PC-9 (cell line): ENCODE data around the gene IER2. TPM values are rescaled to one million over a fixed set of nuclear protein-coding genes. Genes with fewer than 3 reads are reported as not detected.

Experiments used
- BruUV-seq: library from RNA; stranded (reverse); fragments of 400-500 nt; replicated peaks from 2 replicates; lab custom pipeline; 2021; lab: Mats Ljungman, UMichigan
- CTCF ChIA-PET: fragments of 300-600 bp; sonication (Branson Sonifier 250); formaldehyde crosslinking; loops from one replicate; lab custom pipeline; 2022; ENCODE audit warnings: antibody characterized with exemption; lab: Charles Lee
- POLR2A ChIA-PET: fragments of 300-600 bp; sonication (Branson Sonifier 250); formaldehyde crosslinking; loops from one replicate; lab custom pipeline; 2022; ENCODE audit warnings: antibody characterized with exemption; ENCODE audit not compliant: unreplicated experiment; lab: Charles Lee
- DNase-seq, 2 experiments: peaks; one replicate each; pipeline versions ENCODE4 v3.0.0 to v3.0.0-alpha.2; 2015 to 2022; ENCODE audit warnings: mixed read lengths in 1 of 2
- H2AFZ ChIP-seq: fragments of 200-600 bp; sonication (generic); 2 replicates; pipeline ENCODE4 v1.8.1; 2017; ENCODE audit warnings: antibody characterized with exemption
- H3F3A ChIP-seq: fragments of 200-600 bp; sonication (generic); 2 replicates; pipeline ENCODE4 v1.8.1; 2017; ENCODE audit warnings: antibody characterized with exemption, mild to moderate bottlenecking, low read depth; ENCODE audit not compliant: insufficient read depth
- H3K27ac ChIP-seq: fragments of 200-600 bp; sonication (generic); 2 replicates; pipeline ENCODE4 v1.6.1; 2016; ENCODE audit warnings: mixed run types
- H3K27me3 ChIP-seq: fragments of 200-600 bp; sonication (generic); 2 replicates; pipeline ENCODE4 v1.6.1; 2016; ENCODE audit warnings: low read depth, mixed run types; ENCODE audit not compliant: insufficient read depth
- H3K36me3 ChIP-seq: fragments of 200-600 bp; sonication (generic); 2 replicates; pipeline ENCODE4 v1.6.1; 2016; ENCODE audit warnings: low read depth, mixed run types
- H3K4me1 ChIP-seq: fragments of 200-600 bp; sonication (generic); replicated peaks from 2 replicates; pipeline ENCODE4 v1.6.1; 2016; ENCODE audit warnings: mixed run types; ENCODE audit not compliant: insufficient read depth
- H3K4me2 ChIP-seq: fragments of 200-600 bp; sonication (generic); 2 replicates; pipeline ENCODE4 v1.6.1; 2017; ENCODE audit warnings: mixed run types
- H3K4me3 ChIP-seq: fragments of 200-600 bp; sonication (generic); 2 replicates; pipeline ENCODE4 v1.6.1; 2016; ENCODE audit warnings: mixed run types
- H3K79me2 ChIP-seq: fragments of 200-600 bp; sonication (generic); 2 replicates; pipeline ENCODE4 v1.6.1; 2017; ENCODE audit warnings: low read depth, mixed run types
- H3K9me2 ChIP-seq: fragments of 200-600 bp; sonication (generic); 2 replicates; pipeline ENCODE4 v1.8.1; 2017; ENCODE audit warnings: mild to moderate bottlenecking; ENCODE audit not compliant: insufficient read depth
- H3K9me3 ChIP-seq: fragments of 200-600 bp; sonication (generic); 2 replicates; pipeline ENCODE4 v1.8.1; 2016; ENCODE audit warnings: low read depth; ENCODE audit not compliant: insufficient read depth
- H4K20me1 ChIP-seq: fragments of 200-600 bp; sonication (generic); 2 replicates; pipeline ENCODE4 v1.8.1; 2017; ENCODE audit not compliant: insufficient read depth
- EZH2 ChIP-seq: fragments of 200-600 bp; sonication (generic); IDR thresholded peaks from 2 replicates; pipeline ENCODE4 v1.8.0; 2017; ENCODE audit warnings: antibody characterized with exemption, low read depth
- intact Hi-C: fragments of 100-400 bp; cut with micrococcal nuclease; formaldehyde crosslinking; loops from one replicate; pipeline ENCODE4 v1.10.0; 2022; ENCODE audit not compliant: unreplicated experiment
- total RNA-seq: library from RNA; stranded (reverse); gene quantifications from 2 replicates; pipeline ENCODE4 v1.2.3, GENCODE V29; 2021
- TF ChIP-seq, protein P1 (sequence below): fragments of 200-600 bp; sonication (generic); conservative IDR thresholded peaks from 2 replicates; pipeline ENCODE4 v1.6.1; 2017; ENCODE audit warnings: mixed run types, antibody characterized with exemption, mild to moderate bottlenecking, moderate library complexity

IER2 gene
- total RNA-seq, 1 experiment from 2014 or later = 72.7 TPM

- Histone ChIP-seq H3K27ac (no peak overlapping the region), H3K9me3 (no peaks in the 10 kb centered on the region), H3F3A (peaks cover 25% of the 10 kb centered on the region; the same call in 1 of the 2 replicates), H3K36me3 (peaks cover 19% of the 10 kb centered on the region; the same call in 1 of the 2 replicates), H3K4me2 (no peak overlapping the region), H3K79me2 (peaks cover 33% of the 10 kb centered on the region), H2AFZ (no peak overlapping the region), H3K9me2 (no peaks in the 10 kb centered on the region), H3K27me3 (no peaks in the 10 kb centered on the region), H3K4me1 (peaks cover 10% of the 10 kb centered on the region), H3K4me3 (no peak overlapping the region), H4K20me1 (0 out of 2 replicates have a peak, but pooled peaks cover 4% of the 10 kb centered on the region)
- TF ChIP-seq, protein P1, sequence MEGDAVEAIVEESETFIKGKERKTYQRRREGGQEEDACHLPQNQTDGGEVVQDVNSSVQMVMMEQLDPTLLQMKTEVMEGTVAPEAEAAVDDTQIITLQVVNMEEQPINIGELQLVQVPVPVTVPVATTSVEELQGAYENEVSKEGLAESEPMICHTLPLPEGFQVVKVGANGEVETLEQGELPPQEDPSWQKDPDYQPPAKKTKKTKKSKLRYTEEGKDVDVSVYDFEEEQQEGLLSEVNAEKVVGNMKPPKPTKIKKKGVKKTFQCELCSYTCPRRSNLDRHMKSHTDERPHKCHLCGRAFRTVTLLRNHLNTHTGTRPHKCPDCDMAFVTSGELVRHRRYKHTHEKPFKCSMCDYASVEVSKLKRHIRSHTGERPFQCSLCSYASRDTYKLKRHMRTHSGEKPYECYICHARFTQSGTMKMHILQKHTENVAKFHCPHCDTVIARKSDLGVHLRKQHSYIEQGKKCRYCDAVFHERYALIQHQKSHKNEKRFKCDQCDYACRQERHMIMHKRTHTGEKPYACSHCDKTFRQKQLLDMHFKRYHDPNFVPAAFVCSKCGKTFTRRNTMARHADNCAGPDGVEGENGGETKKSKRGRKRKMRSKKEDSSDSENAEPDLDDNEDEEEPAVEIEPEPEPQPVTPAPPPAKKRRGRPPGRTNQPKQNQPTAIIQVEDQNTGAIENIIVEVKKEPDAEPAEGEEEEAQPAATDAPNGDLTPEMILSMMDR = no peak
- no peak for TF ChIP-seq EZH2
- ChIA-PET POLR2A (no interaction called here), CTCF (no interaction called here)
- DNase-seq = no peak
- no TSS peak for BruUV-seq
- intact Hi-C loops = loop anchor here (10.0 kb wide), 1 partner anchor 152 kb away; no protein-coding TSS in a partner anchor
Observed at GRCh38 chr19:13112555-13112954, 37.7 kb upstream of the IER2 start.

DNA sequence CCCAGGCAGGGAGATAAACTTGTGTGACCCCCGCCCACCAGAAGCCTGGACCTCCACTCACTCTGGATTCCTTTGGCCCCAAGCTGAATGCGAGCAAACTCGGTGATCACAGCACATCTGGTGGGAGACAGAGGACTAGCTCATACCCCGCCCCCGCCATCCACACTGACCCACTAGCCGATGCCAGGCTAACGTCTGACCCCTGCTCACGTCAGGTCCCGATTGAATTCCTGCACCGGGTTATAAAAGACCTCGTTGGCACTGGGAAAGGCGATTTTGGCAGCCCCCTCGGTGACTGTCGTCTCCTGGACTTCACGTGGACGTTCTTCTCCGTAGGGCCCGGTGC, 34.3 kb upstream of the IER2 start:
- CTCF ChIA-PET = interaction anchor here (0.6 kb wide), 1 partner anchor 55 kb away, joined by 4 read pairs; no protein-coding TSS in a partner anchor
- intact Hi-C loops = loop anchor here (10.0 kb wide), 1 partner anchor 149 kb away; no protein-coding TSS in a partner anchor

DNA sequence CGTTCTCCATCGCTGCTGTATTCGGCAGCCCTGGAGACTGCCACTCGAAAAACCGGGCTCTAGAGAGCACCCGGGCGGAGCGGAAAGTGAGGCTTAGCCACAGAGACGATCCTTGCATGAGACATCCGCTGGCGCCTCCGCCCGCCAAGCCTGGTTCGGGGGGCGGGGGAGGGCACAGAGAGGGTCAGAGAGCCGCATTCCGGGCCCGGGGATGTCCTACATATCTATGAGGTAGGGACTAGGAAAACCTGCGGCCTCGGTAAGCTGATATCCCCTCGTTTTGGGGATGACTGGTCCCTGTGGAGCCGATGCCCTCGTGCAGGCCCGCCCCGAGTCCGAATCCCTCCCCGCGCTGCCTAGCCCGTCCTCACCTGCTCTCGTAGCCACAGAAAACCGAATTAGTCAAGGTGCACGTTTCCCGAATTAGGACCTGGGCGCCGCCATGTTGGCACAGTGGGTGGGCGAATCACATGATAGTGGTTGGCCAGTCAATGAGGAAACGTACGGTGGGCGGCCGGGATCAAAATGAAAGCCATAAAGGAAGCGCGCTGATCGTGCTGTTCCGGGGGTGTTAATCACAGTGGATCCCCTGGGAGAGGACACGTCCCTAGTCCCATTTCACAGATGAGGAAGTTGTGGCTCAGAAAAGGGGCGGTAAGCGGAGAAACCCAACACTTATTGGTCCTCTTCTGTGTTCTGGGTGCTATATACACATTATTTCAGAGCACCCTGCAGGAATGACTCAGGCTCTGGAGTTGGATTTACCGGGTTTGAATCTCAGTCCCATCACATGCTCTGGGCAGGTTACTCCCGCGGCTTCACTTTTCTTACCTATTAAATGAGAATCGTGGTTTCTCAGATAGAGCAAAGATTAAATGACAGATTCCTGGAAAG, 33.7 kb upstream of the IER2 start, which contains the start of gene TRMT1:
TSS of gene TRMT1 (minus strand) at position 459 of the 894 bp plus-strand sequence. CDS start at position 118, 341 bp downstream.
- Histone ChIP-seq H3K9me2 (no peaks in the 10 kb centered on the region), H3K4me1 (peaks cover 29% of the 10 kb centered on the region), H3F3A (peaks cover 23% of the 10 kb centered on the region; the same call in 1 of the 2 replicates), H3K27me3 (no peaks in the 10 kb centered on the region), H2AFZ (peak within 1 kb of the TSS; percentile 76), H3K9me3 (no peaks in the 10 kb centered on the region), H4K20me1 (peaks cover 27% of the 10 kb centered on the region), H3K27ac (peak within 1 kb of the TSS; percentile 77), H3K4me3 (peak within 1 kb of the TSS; percentile 86), H3K36me3 (peaks cover 24% of the 10 kb centered on the region; the same call in 1 of the 2 replicates), H3K79me2 (peaks cover 69% of the 10 kb centered on the region), H3K4me2 (peak within 1 kb of the TSS; percentile 78)
- POLR2A ChIA-PET = no interaction called here
- intact Hi-C loops = loop anchor here (10.0 kb wide), 1 partner anchor 148 kb away; no protein-coding TSS in a partner anchor
- CTCF ChIA-PET = interaction anchor here (0.6 kb wide), 1 partner anchor 55 kb away, joined by 4 read pairs; no protein-coding TSS in a partner anchor
- DNase-seq = peak; percentile 88 to 90
- TF ChIP-seq, protein P1 = no peak
- no peak for TF ChIP-seq EZH2
- TSS peak; percentile 43 for BruUV-seq

More for the DNA sequence above, 34.3 kb upstream of the IER2 start:
- Histone ChIP-seq H3K9me3 (no peaks in the 10 kb centered on the region), H4K20me1 (peaks cover 20% of the 10 kb centered on the region), H3K9me2 (no peaks in the 10 kb centered on the region), H2AFZ (peak overlapping the region; percentile 76), H3K27me3 (no peaks in the 10 kb centered on the region), H3K4me3 (peak overlapping the region; percentile 86), H3K79me2 (peaks cover 63% of the 10 kb centered on the region), H3K4me1 (peaks cover 29% of the 10 kb centered on the region), H3F3A (peaks cover 23% of the 10 kb centered on the region; the same call in 1 of the 2 replicates), H3K27ac (peak overlapping the region; percentile 77), H3K36me3 (peaks cover 24% of the 10 kb centered on the region; the same call in 1 of the 2 replicates), H3K4me2 (peak overlapping the region; percentile 78)
- no TSS peak for BruUV-seq
- POLR2A ChIA-PET = no interaction called here
- TF ChIP-seq, protein P1 = no peak
- DNase-seq = no peak
